Measurements from ENCODE around the gene RPS16. TPM values are rescaled to one million over a fixed set of nuclear protein-coding genes. Genes with fewer than 3 reads are reported as not detected.

The RPS16 gene
- total RNA-seq, 1 donor from 2014 or later, result 1,176 TPM

DNA sequence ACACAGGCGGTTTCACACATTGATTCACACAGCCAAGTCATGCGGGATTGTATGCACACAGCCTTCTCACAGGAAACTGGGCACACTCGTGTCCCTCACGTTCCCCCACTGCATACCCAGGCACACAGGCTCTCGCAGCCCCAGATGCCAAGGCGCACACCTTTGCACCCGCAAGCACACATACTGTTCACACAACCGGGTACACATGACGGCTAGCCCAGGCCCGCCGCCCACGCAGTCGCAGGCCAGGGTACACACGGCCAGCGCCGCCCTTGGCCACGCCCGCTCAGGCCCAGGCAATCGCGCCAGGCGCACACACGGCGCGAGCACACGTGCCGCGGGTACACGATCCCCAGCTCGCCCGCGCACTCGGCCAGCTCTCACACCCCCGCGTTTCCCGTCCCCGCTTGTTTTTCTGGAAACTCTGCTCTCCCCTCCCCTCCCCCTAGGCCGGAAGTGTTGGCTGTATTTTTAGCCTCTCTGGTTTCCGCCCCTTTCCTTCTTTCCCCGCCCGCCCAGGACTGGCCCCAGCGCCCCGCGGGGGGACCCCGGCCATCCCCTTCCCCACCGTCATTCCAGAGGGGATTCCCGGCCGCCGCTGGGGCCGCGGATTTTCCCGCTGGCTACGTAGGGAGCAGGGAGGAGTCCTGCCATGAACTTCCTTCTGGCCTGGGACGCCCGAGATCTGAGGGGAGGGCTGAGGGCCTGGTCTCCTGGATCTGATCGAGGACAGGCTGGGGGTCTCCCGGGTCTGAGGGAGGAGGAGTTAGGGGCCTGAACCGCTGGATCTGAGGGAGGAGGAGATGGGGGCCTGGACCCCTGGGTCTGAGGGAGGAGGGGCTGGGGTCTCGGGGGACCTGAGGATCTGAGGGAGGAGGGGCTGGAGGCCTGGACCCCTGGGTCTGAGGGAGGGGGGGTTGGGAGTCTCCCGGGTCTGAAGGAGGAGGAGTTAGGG lies 33.1 kb downstream of the RPS16 start:
- intact Hi-C loops (cut with DNase I), result no loop called here
- DNase-seq (peak; percentile 96), ATAC-seq (ENCODE audit: poor library complexity) (peak; percentile 52)

DNA sequence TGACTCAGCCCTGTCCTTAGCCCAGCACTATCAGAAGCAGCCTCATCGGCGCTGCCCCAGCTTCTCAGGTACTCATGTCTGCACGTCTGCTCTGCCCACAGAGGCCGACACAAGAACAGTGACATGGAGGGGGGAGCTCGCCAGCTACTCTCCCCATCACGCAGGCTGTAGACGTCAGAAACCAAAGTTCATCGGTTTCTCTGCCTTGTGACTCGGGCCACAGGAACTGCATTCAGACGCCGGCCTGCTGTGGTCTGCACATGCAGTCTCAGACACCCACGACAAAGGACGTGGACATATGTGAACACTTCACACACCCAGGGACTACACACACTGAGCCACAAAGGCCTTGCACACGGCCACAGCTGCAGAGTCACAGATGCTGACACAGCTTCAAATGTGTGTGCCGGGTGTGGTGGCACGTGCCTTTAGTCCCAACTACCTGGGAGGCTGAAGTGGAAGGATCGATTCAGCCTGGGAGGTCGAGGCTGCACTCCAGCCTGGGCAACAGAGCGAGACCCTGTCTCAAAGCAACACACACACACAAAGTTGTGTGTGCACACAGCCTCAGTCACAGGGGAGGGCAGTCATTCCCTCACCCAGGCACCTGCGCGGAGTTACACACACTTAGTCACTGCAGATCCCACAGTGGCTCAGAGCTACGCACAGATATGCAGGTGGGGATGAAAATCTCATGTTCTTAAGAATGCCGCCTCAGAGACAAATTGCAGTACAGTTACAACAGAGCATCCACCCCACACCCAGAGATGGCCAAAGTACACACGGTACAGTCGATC lies 34.0 kb downstream of the RPS16 start:
- intact Hi-C loops (cut with DNase I), result no loop called here
- peak; percentile 69 for DNase-seq
- no peak for ATAC-seq (ENCODE audit: poor library complexity)

DNA sequence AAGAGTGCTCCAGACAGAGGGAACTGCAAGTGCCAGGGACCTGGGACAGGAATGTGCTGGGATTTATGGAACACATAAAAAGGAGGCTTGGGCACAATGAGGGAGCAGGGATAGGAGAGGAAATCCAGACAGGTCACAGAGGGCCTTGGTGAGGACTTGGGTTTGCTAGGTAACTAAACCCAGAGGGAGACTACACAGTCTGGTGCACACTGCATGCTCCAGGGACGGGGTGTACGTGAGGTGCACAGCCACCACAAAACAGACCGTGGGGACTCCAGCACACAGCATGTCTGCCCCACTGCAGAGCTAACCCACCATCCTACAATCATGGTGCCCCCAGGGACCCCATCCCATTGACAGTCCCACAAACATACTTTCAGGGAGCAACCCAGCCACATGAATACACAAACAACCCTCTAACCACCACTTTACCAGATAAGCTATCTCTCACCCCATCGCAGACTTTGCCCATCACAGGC lies 34.6 kb downstream of the RPS16 start:
- intact Hi-C loops (cut with DNase I), result no loop called here
- DNase-seq, result no peak
- ATAC-seq (ENCODE audit: poor library complexity), result no peak

- intact Hi-C loops (cut with DNase I), result no loop called here
Observed at GRCh38 chr19:39400061-39400460, 35.7 kb downstream of the RPS16 start.

GRCh38 chr19:39399668-39400050 lies 36.1 kb downstream of the RPS16 start:
- ATAC-seq (ENCODE audit: poor library complexity) (no peak), DNase-seq (no peak)
- intact Hi-C loops (cut with DNase I), result no loop called here

More at GRCh38 chr19:39400061-39400460, 35.7 kb downstream of the RPS16 start:
- DNase-seq (no peak), ATAC-seq (ENCODE audit: poor library complexity) (no peak)

- intact Hi-C loops (cut with DNase I), result no loop called here
- peak; percentile 89 for DNase-seq
- peak; percentile 7 for ATAC-seq (ENCODE audit: poor library complexity)
Observed at GRCh38 chr19:39398297-39398864, 37.4 kb downstream of the RPS16 start.

- intact Hi-C loops (cut with DNase I), result no loop called here
- peak; percentile 96 for DNase-seq
- peak; percentile 82 for ATAC-seq (ENCODE audit: poor library complexity)
Observed at GRCh38 chr19:39397360-39398296, 38.1 kb downstream of the RPS16 start.

- ATAC-seq (ENCODE audit: poor library complexity) (peak; percentile 97), DNase-seq (peak; percentile 97)
- intact Hi-C loops (cut with DNase I), result no loop called here
Observed at GRCh38 chr19:39390751-39391437, 44.9 kb downstream of the RPS16 start, which contains the start of the genes MED29 and PAF1. Gene MED29, plus strand, starts transcription at chr19:39391378. Its CDS starts 45 bp downstream, at chr19:39391423. Gene PAF1, minus strand, starts transcription at chr19:39391106. Its CDS starts 242 bp downstream, at chr19:39390864.

GRCh38 chr19:39390451-39390750 lies 45.3 kb downstream of the RPS16 start:
- ATAC-seq (ENCODE audit: poor library complexity), result no peak
- no peak for DNase-seq
- intact Hi-C loops (cut with DNase I), result no loop called here

- DNase-seq (no peak), ATAC-seq (ENCODE audit: poor library complexity) (no peak)
- intact Hi-C loops (cut with DNase I), result no loop called here
Observed at GRCh38 chr19:39389631-39390414, 45.9 kb downstream of the RPS16 start.

DNA sequence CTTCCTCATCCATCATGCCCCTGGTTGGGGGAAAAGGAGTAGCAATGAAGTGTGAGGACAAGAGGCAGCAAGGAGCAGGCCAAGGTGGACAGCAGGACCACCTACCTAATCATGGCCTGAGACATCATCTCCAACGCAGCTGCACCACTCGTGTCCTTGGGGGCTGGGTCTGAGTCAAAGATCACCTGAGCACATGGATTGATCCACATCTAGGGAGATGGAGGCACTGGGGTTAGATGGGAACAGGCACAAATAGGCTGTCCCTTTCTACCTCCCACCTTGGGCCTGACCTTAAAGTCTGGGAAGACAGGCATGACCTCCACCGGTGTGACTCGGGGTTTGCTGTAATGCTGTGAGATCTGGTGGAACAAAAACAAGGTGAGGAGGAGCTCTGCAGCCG lies 47.1 kb downstream of the RPS16 start:
- no peak for ATAC-seq (ENCODE audit: poor library complexity)
- DNase-seq, result no peak

DNA sequence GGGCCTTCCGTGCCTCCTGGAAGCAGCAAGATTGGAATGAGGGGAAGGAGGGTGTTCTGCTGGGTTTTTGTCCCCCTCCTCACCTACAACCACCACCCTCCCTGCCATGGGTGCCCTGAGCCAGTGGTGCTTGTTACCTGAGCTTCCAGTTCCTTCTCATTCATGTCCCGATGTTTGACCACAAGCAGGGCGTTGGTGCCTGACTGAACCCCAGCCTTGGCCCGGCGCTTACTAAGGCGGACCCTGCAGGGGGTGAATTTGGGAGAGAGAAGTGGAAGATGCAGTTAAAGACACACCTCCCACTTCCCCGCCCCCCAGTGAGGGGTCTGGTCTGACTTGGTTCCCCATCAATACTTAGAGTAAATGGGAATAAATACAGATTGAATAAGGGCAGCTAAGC lies 49.2 kb downstream of the RPS16 start:
- ATAC-seq (ENCODE audit: poor library complexity) (no peak), DNase-seq (no peak)
- intact Hi-C loops (cut with DNase I), result no loop called here

More for the DNA sequence above, 47.1 kb downstream of the RPS16 start:
- intact Hi-C loops (cut with DNase I), result no loop called here

- DNase-seq (no peak), ATAC-seq (ENCODE audit: poor library complexity) (no peak)
- intact Hi-C loops (cut with DNase I), result no loop called here
Observed at GRCh38 chr19:39385629-39386411, 49.9 kb downstream of the RPS16 start.

DNA sequence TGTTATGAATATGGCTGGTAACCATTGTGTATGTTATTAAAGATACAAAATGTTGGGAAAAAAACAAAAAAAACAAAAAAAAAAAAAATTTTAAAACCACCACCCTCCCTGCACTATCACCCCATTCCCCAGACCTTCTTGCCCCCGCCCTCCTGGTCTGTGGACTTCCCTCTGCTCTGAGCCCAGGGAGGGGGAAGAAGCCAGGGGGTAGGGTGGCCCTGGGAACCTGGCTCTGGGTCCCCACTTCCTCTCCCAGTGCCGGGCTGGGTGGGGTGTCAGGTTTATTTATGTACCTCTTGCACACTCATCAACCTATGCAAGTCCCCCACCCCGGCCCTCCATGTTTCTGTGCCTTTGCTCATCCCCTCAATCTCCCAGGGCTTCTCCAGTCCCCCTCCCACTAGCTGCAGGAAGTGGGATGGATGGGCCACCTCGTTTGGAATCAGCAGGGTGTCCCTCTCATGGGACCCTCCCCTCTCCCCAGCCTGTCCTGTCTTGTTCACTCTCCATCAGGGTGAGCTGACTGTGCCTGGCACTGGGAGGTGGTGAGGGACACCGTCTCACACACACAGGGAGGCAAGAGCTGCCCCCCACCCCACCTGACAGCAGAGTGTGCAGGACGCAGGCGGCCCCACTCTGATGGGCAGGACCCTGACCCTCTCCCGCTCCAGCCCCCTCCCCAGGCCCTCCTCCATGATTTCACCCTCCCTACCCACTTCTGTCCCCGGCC lies 50.7 kb downstream of the RPS16 start:
- no peak for ATAC-seq (ENCODE audit: poor library complexity)
- no peak for DNase-seq
- intact Hi-C loops (cut with DNase I), result no loop called here

Data from Right ventricle myocardium superior (tissue), 1 donor.